GM21576 (cell line): Measurements from ENCODE around the gene ABHD8.

Experiments used
- ATAC-seq: cut with Tn5 transposase; IDR thresholded peaks from one replicate; pipeline ENCODE4 v1.9.1; 2021; ENCODE audit warnings: mild to moderate bottlenecking, moderate library complexity; ENCODE audit not compliant: unreplicated experiment

ABHD8 gene

GRCh38 chr19:17244618-17245534 is 58.3 kb downstream of the ABHD8 start:
- no peak for ATAC-seq

GRCh38 chr19:17243830-17244617 is 59.2 kb downstream of the ABHD8 start:
- no peak for ATAC-seq

GRCh38 chr19:17243211-17243829 is 59.9 kb downstream of the ABHD8 start:
- ATAC-seq = no peak

GRCh38 chr19:17242431-17243208 is 60.6 kb downstream of the ABHD8 start:
- ATAC-seq = no peak
